Measurements from ENCODE around the gene RTEL1.
A peak's percentile ranks its signal among the peaks of the same experiment; 100 is the strongest.
"Not testable (repeated sequence)": the region's sequence is repeated elsewhere in the genome, so short reads cannot be mapped to it uniquely, and the experiment has no call there.

The RTEL1 gene

DNA sequence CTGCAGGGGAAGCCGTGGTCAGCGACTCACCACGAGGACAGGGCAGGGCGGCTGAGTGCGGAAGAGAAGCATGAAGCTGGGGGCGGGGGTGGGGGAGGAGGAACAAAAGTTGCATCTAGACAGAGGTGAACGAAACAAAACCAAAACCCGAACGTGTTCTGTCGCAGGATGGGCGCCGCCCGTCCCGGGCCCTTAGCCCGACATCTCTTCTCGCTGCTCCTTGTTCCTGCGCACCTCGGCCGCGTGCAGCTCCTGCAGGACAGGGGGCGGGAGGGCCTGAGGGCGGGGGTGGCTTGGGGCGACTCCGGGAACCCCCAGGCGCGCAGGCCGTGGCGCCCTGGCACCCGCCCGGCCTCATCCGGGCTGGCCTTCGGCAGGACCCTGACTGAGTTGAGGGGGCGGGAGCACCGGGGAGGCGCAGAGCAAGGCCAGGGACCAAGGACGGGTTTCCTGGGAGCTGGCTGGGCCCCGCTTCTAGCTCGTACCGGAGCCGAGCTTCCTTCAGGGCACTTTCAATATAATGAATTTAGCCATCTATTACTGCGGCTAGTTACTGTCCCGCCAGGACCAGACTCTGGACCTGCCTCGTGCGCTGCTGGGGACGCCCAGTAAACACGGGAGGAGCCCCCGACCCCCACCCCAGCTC, 16.8 kb upstream of the RTEL1 start:
- H3K36me3 ChIP-seq (ENCODE audit: control insufficient read depth, insufficient read depth, low read length) = no peaks in the 10 kb centered on the region
- H3K4me1 ChIP-seq (ENCODE audit: control insufficient read depth, insufficient read depth, low read length, poor library complexity, severe bottlenecking) = peaks cover 10% of the 10 kb centered on the region
- no peaks in the 10 kb centered on the region for H3K9me3 ChIP-seq (ENCODE audit: control insufficient read depth, low read length)
- peak overlapping the region; percentile 30 for H3K4me3 ChIP-seq (ENCODE audit: extremely low read depth, insufficient read depth, low read length, poor library complexity, severe bottlenecking)
- no peak overlapping the region for H3K27ac ChIP-seq (ENCODE audit: low read depth, low read length, severe bottlenecking)
- WGBS, 2 experiments (ENCODE audit: insufficient coverage in 2 of 2) = 46 to 60% methylated on average over 29 to 41 of the region's 47 CpGs

DNA sequence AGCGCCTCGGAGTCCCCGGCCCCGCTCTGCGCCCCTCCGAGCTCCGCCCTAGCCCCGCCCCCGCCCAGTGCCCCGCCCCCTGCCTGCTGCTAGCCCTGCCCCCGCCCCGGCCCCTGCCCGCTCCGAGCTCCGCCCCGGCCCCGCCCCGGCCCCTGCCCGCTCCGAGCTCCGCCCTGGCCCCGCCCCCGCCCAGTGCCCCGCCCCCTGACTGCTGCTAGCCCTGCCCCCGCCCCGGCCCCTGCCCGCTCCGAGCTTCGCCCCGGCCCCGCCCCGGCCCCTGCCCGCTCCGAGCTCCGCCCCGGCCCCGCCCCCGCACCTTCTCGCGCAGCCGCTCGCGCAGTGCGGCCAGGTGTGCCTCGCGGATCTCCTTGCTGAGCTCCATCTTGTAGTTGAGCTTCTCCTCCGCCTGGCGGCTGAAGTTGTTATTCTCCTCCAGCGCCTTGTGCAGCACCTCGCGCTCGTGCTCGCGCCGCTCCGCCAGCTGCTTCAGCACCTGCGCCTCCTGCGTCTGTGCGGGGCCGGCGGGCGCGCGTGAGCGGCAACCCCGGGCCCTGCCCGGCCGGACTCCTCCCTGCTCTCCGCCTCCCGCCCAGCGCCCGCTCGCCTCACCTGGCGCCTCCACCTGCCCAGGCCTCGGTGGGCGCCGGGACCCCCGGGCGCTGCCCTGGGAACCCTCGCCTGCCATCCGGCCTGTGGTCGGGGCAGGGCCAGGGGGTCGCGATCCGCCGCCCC, 16.2 kb upstream of the RTEL1 start:
- 1 to 2% methylated on average over 42 to 51 of the region's 86 CpGs for WGBS, 2 experiments (ENCODE audit: insufficient coverage in 2 of 2)
- Histone ChIP-seq H3K36me3 (ENCODE audit: control insufficient read depth, insufficient read depth, low read length) (no peaks in the 10 kb centered on the region), H3K9me3 (ENCODE audit: control insufficient read depth, low read length) (no peaks in the 10 kb centered on the region), H3K27ac (ENCODE audit: low read depth, low read length, severe bottlenecking) (no peak overlapping the region), H3K4me3 (ENCODE audit: extremely low read depth, insufficient read depth, low read length, poor library complexity, severe bottlenecking) (peak overlapping the region; percentile 38), H3K4me1 (ENCODE audit: control insufficient read depth, insufficient read depth, low read length, poor library complexity, severe bottlenecking) (peaks cover 9% of the 10 kb centered on the region)

GRCh38 chr20:63642527-63643247, 15.4 kb upstream of the RTEL1 start:
- H3K4me3 ChIP-seq (ENCODE audit: extremely low read depth, insufficient read depth, low read length, poor library complexity, severe bottlenecking) = peak overlapping the region; percentile 38
- H3K36me3 ChIP-seq (ENCODE audit: control insufficient read depth, insufficient read depth, low read length) = no peaks in the 10 kb centered on the region
- no peak overlapping the region for H3K27ac ChIP-seq (ENCODE audit: low read depth, low read length, severe bottlenecking)
- no peaks in the 10 kb centered on the region for H3K9me3 ChIP-seq (ENCODE audit: control insufficient read depth, low read length)
- WGBS, 2 experiments (ENCODE audit: insufficient coverage in 2 of 2) = 20 to 25% methylated on average over 25 to 26 of the region's 29 CpGs
- H3K4me1 ChIP-seq (ENCODE audit: control insufficient read depth, insufficient read depth, low read length, poor library complexity, severe bottlenecking) = peaks cover 7% of the 10 kb centered on the region

- 88 to 91% methylated on average over 3 to 9 of the region's 10 CpGs for WGBS, 2 experiments (ENCODE audit: insufficient coverage in 2 of 2)
- H3K4me1 ChIP-seq (ENCODE audit: control insufficient read depth, insufficient read depth, low read length, poor library complexity, severe bottlenecking) = peaks cover 7% of the 10 kb centered on the region
- no peak overlapping the region for H3K4me3 ChIP-seq (ENCODE audit: extremely low read depth, insufficient read depth, low read length, poor library complexity, severe bottlenecking)
- H3K36me3 ChIP-seq (ENCODE audit: control insufficient read depth, insufficient read depth, low read length) = no peaks in the 10 kb centered on the region
- no peak overlapping the region for H3K27ac ChIP-seq (ENCODE audit: low read depth, low read length, severe bottlenecking)
- no peaks in the 10 kb centered on the region for H3K9me3 ChIP-seq (ENCODE audit: control insufficient read depth, low read length)
Measured at GRCh38 chr20:63643499-63643898, 14.6 kb upstream of the RTEL1 start.

GRCh38 chr20:63643946-63644345, 14.2 kb upstream of the RTEL1 start:
- Histone ChIP-seq H3K9me3 (ENCODE audit: control insufficient read depth, low read length) (no peaks in the 10 kb centered on the region), H3K4me1 (ENCODE audit: control insufficient read depth, insufficient read depth, low read length, poor library complexity, severe bottlenecking) (peaks cover 7% of the 10 kb centered on the region), H3K27ac (ENCODE audit: low read depth, low read length, severe bottlenecking) (no peak overlapping the region), H3K4me3 (ENCODE audit: extremely low read depth, insufficient read depth, low read length, poor library complexity, severe bottlenecking) (no peak overlapping the region), H3K36me3 (ENCODE audit: control insufficient read depth, insufficient read depth, low read length) (no peaks in the 10 kb centered on the region)
- 94 to 95% methylated on average over 14 of the region's 15 CpGs for WGBS, 2 experiments (ENCODE audit: insufficient coverage in 2 of 2)

DNA sequence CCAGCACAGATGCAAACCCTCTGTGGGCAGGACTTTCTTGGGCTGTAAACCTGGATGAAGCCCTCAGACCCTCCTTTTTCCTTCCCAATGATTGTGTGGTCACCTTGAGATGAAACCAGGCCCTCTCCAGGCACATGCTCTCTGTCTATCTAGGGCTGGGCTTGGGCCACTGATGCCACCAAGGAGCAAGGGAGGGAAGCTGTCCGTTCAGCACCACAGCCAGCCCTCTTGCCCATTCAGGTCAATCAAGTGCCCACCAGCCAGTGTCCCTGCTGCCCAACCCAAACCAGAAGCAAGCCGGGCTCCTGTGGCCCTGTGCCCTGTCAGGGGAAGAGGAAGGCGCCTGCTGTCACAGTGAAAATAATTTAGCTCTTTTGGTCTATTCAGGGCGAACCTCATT, 12.9 kb upstream of the RTEL1 start:
- peaks cover 7% of the 10 kb centered on the region for H3K4me1 ChIP-seq (ENCODE audit: control insufficient read depth, insufficient read depth, low read length, poor library complexity, severe bottlenecking)
- 67 to 83% methylated on average over 4 of the region's 4 CpGs for WGBS, 2 experiments (ENCODE audit: insufficient coverage in 2 of 2)

GRCh38 chr20:63648190-63648589, 9.9 kb upstream of the RTEL1 start:
- Histone ChIP-seq H3K36me3 (ENCODE audit: control insufficient read depth, insufficient read depth, low read length) (no peaks in the 10 kb centered on the region), H3K27ac (ENCODE audit: low read depth, low read length, severe bottlenecking) (no peak overlapping the region), H3K9me3 (ENCODE audit: control insufficient read depth, low read length) (no peaks in the 10 kb centered on the region), H3K4me3 (ENCODE audit: extremely low read depth, insufficient read depth, low read length, poor library complexity, severe bottlenecking) (no peak overlapping the region), H3K4me1 (ENCODE audit: control insufficient read depth, insufficient read depth, low read length, poor library complexity, severe bottlenecking) (peaks cover 3% of the 10 kb centered on the region)
- WGBS, 2 experiments (ENCODE audit: insufficient coverage in 2 of 2) = 88% methylated on average over 5 of the region's 6 CpGs; no CpG with 5 or more reads in 1 of the 2 experiments

More for the DNA sequence above, 12.9 kb upstream of the RTEL1 start:
- H3K9me3 ChIP-seq (ENCODE audit: control insufficient read depth, low read length) = no peaks in the 10 kb centered on the region
- no peak overlapping the region for H3K27ac ChIP-seq (ENCODE audit: low read depth, low read length, severe bottlenecking)
- no peaks in the 10 kb centered on the region for H3K36me3 ChIP-seq (ENCODE audit: control insufficient read depth, insufficient read depth, low read length)
- no peak overlapping the region for H3K4me3 ChIP-seq (ENCODE audit: extremely low read depth, insufficient read depth, low read length, poor library complexity, severe bottlenecking)

GRCh38 chr20:63648895-63649589, 9.1 kb upstream of the RTEL1 start:
- H3K27ac ChIP-seq (ENCODE audit: low read depth, low read length, severe bottlenecking) = no peak overlapping the region
- WGBS, 2 experiments (ENCODE audit: insufficient coverage in 2 of 2) = 88 to 90% methylated on average over 10 to 11 of the region's 11 CpGs
- H3K9me3 ChIP-seq (ENCODE audit: control insufficient read depth, low read length) = no peaks in the 10 kb centered on the region
- H3K4me1 ChIP-seq (ENCODE audit: control insufficient read depth, insufficient read depth, low read length, poor library complexity, severe bottlenecking) = peaks cover 3% of the 10 kb centered on the region
- H3K4me3 ChIP-seq (ENCODE audit: extremely low read depth, insufficient read depth, low read length, poor library complexity, severe bottlenecking) = no peak overlapping the region
- no peaks in the 10 kb centered on the region for H3K36me3 ChIP-seq (ENCODE audit: control insufficient read depth, insufficient read depth, low read length)

GRCh38 chr20:63650486-63650885, 7.6 kb upstream of the RTEL1 start:
- not testable (repeated sequence) for H3K36me3 ChIP-seq (ENCODE audit: control insufficient read depth, insufficient read depth, low read length); H3K4me1 ChIP-seq (ENCODE audit: control insufficient read depth, insufficient read depth, low read length, poor library complexity, severe bottlenecking); H3K9me3 ChIP-seq (ENCODE audit: control insufficient read depth, low read length); H3K27ac ChIP-seq (ENCODE audit: low read depth, low read length, severe bottlenecking); H3K4me3 ChIP-seq (ENCODE audit: extremely low read depth, insufficient read depth, low read length, poor library complexity, severe bottlenecking)
- 94 to 100% methylated on average over 1 to 3 of the region's 25 CpGs for WGBS, 2 experiments (ENCODE audit: insufficient coverage in 2 of 2)

- Histone ChIP-seq H3K36me3 (ENCODE audit: control insufficient read depth, insufficient read depth, low read length) (no peaks in the 10 kb centered on the region), H3K27ac (ENCODE audit: low read depth, low read length, severe bottlenecking) (no peak overlapping the region), H3K9me3 (ENCODE audit: control insufficient read depth, low read length) (no peaks in the 10 kb centered on the region), H3K4me1 (ENCODE audit: control insufficient read depth, insufficient read depth, low read length, poor library complexity, severe bottlenecking) (peaks cover 3% of the 10 kb centered on the region), H3K4me3 (ENCODE audit: extremely low read depth, insufficient read depth, low read length, poor library complexity, severe bottlenecking) (peak overlapping the region; percentile 48)
- WGBS, 2 experiments (ENCODE audit: insufficient coverage in 2 of 2) = 15 to 25% methylated on average over 4 to 5 of the region's 11 CpGs
Measured at GRCh38 chr20:63651942-63652191, 6.2 kb upstream of the RTEL1 start.

All from mesodermal cell (in vitro differentiated cells).